GM12865 (cell line): ENCODE measurements around the gene ATP6V0B.
A peak's percentile ranks its signal among the peaks of the same experiment; 100 is the strongest.

Experiments
- DNase-seq: peaks from one replicate; pipeline ENCODE4 v3.0.0; 2010; ENCODE audit warnings: low read depth
- H3K4me3 ChIP-seq: 2 replicates; pipeline ENCODE4 v1.5.1; 2011; ENCODE audit warnings: mild to moderate bottlenecking, low read depth, low read length, control low read depth
- TF ChIP-seq, protein P1 (sequence below): IDR thresholded peaks from 2 replicates; pipeline ENCODE4 v1.5.1; 2011; ENCODE audit warnings: low read length, control low read depth, low read depth, inconsistent platforms; ENCODE audit not compliant: insufficient read depth; ENCODE audit errors: missing control alignments

The ATP6V0B gene

GRCh38 chr1:43974443-43975248 lies at the start of gene ATP6V0B:
ATP6V0B (plus strand) TSS chr1:43974960; CDS start chr1:43975041, 81 bp downstream.
- TF ChIP-seq, protein P1, sequence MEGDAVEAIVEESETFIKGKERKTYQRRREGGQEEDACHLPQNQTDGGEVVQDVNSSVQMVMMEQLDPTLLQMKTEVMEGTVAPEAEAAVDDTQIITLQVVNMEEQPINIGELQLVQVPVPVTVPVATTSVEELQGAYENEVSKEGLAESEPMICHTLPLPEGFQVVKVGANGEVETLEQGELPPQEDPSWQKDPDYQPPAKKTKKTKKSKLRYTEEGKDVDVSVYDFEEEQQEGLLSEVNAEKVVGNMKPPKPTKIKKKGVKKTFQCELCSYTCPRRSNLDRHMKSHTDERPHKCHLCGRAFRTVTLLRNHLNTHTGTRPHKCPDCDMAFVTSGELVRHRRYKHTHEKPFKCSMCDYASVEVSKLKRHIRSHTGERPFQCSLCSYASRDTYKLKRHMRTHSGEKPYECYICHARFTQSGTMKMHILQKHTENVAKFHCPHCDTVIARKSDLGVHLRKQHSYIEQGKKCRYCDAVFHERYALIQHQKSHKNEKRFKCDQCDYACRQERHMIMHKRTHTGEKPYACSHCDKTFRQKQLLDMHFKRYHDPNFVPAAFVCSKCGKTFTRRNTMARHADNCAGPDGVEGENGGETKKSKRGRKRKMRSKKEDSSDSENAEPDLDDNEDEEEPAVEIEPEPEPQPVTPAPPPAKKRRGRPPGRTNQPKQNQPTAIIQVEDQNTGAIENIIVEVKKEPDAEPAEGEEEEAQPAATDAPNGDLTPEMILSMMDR, result no peak
- H3K4me3 ChIP-seq, result peak within 1 kb of the TSS; percentile 88
- peak; percentile 96 for DNase-seq

GRCh38 chr1:43925846-43926245 lies 48.9 kb upstream of the ATP6V0B start:
- H3K4me3 ChIP-seq, result no peak overlapping the region
- TF ChIP-seq, protein P1, result no peak
- DNase-seq, result no peak

DNA sequence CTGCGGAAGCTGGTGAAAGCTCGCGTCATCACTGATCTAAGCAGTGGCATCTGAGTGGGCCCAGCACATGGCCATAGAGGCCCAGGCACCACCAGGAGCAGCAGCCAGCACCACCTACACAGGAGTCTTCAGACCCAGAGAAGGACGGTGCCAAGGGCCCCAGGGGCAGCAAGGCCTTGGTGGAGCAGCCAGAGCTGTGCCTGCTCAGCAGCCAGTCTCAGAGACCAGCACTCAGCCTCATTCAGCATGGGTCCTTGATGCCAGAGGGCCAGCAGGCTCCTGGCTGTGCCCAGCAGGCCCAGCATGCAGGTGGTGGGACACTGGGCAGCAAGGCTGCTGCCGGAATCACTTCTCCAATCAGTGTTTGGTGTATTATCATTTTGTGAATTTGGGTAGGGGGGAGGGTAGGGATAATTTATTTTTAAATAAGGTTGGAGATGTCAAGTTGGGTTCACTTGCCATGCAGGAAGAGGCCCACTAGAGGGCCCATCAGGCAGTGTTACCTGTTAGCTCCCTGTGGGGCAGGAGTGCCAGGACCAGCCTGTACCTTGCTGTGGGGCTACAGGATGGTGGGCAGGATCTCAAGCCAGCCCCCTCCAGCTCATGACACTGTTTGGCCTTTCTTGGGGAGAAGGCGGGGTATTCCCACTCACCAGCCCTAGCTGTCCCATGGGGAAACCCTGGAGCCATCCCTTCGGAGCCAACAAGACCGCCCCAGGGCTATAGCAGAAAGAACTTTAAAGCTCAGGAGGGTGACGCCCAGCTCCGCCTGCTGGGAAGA lies 44.4 kb upstream of the ATP6V0B start:
- TF ChIP-seq, protein P1, result peak; percentile 52
- H3K4me3 ChIP-seq, result no peak overlapping the region
- peak; percentile 32 for DNase-seq

DNA sequence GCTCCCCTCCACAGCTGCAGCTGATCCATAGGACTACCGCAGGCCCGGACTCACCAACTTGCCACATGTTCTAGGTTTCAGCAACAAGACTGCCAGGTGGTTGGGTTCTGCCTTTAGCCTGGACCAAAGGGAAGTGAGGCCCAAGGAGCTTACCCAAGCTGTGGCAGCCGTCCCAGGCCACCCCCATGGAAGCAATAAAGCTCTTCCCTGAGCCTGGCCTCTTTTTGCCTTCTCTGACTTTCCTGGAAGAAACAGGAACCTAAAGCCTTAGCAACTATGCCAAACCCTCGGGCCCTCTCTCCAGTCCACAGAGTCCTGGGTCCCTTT lies 43.8 kb upstream of the ATP6V0B start:
- no peak overlapping the region for H3K4me3 ChIP-seq
- TF ChIP-seq, protein P1, result no peak
- no peak for DNase-seq

- TF ChIP-seq, protein P1, result no peak
- H3K4me3 ChIP-seq, result no peak overlapping the region
- no peak for DNase-seq
These were observed 42.8 kb upstream of the ATP6V0B start for GRCh38 chr1:43931711-43932660.

DNA sequence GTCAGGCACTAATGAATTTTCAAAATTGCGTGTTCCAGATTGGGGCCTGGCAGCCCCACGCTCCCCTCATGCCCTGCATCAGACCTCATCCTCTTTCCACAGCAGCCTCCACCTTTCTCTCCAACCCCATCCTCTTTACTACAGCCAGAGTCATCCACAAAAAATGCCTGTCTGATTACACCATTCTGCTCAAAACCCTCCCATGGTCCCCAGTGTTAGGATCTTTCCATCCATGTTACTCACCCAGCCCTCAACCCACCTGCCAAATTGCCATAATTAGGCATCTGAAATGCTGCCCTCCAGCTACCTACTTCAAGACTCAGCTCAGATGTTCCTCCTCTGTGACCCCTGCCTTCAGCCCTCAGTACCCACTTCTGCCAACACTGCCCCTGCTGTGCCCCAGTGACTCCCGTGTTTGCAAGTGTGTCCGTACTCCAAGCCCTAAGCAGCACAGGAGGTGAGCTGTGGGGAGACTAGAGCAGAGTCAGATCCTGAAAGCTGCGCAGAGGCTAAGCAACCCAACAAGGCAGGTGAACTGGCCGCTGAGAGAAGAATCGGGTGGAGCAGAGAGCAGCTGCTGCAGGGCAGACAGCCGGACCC lies 41.9 kb upstream of the ATP6V0B start:
- TF ChIP-seq, protein P1, result no peak
- no peak for DNase-seq
- no peak overlapping the region for H3K4me3 ChIP-seq
